ENCODE data around the gene NACC1. TPM values are rescaled to one million over a fixed set of nuclear protein-coding genes. Genes with fewer than 3 reads are reported as not detected.
A peak's percentile ranks its signal among the peaks of the same experiment; 100 is the strongest.

Gene NACC1
- polyA plus RNA-seq (2011; rRNA removed) (26.1 and 30.0 TPM in 2 replicates), polyA plus RNA-seq (2017; fragmentation: RNase III; extraction: RNeasy Plus Mini Kit Qiagen cat#74134 plus additional on column Dnase treatment) (32.4 to 39.8 TPM (median 37.9 TPM) in 3 replicates), polyA minus RNA-seq (2011; rRNA and poly(A)+ RNA removed) (20.0 and 30.9 TPM in 2 replicates)
- polyA plus RNA-seq (2012; cell fraction: cytosol; rRNA removed) = 117 and 155 TPM in 2 replicates
- polyA plus RNA-seq (2012; cell fraction: nucleus; rRNA removed) = 158 and 206 TPM in 2 replicates

GRCh38 chr19:13117772-13118423, at the start of gene NACC1:
Gene NACC1, plus strand, starts transcription at chr19:13118264. Its CDS starts 16,944 bp downstream, at chr19:13135208.
- WGBS (ENCODE audit: missing lambda C conversion rate) = under 1% methylated on average over 19 of the region's 65 CpGs
- ChIA-PET POLR2A (interaction anchor here (1.0 to 1.3 kb wide), 2 partner anchors 35 to 52 kb away, joined by 4 to 12 read pairs; no protein-coding TSS in a partner anchor), CTCF (interaction anchor here (1.2 to 2.2 kb wide), 4 partner anchors 13 to 140 kb away, joined by 4 read pairs; no protein-coding TSS in a partner anchor)
- peak in 1 of 2 experiments; percentile 52; a peak in 3 of 5 replicates for TF ChIP-seq JUN (IDR thresholded peaks at IDR 0.05)
- TF ChIP-seq TP53 (CRISPR knock-in tag; IDR thresholded peaks at IDR 0.05) = no peak
- no peak for TF ChIP-seq USF2 (IDR thresholded peaks at IDR 0.05)
- peak; percentile 44; the same call in 1 of the 2 replicates for TF ChIP-seq CHD4 (IDR thresholded peaks at IDR 0.05; ENCODE audit: borderline replicate concordance)
- TF ChIP-seq BCL3 (IDR thresholded peaks at IDR 0.05) = no peak
- TF ChIP-seq SREBF2 (IDR thresholded peaks at IDR 0.05) = no peak
- TF ChIP-seq CEBPB (IDR thresholded peaks at IDR 0.05) = no peak
- no peak for TF ChIP-seq MAFK (IDR thresholded peaks at IDR 0.05; ENCODE audit: partially characterized antibody)
- no peak for TF ChIP-seq HES2 (IDR thresholded peaks at IDR 0.05)
- TF ChIP-seq CBX2 (IDR thresholded peaks at IDR 0.05; ENCODE audit: borderline replicate concordance, low read depth) = no peak
- TF ChIP-seq JUNB (IDR thresholded peaks at IDR 0.05) = no peak
- TF ChIP-seq MYC (IDR thresholded peaks at IDR 0.05; ENCODE audit: borderline replicate concordance, low read length) = no peak
- TF ChIP-seq POLR2A (IDR thresholded peaks at IDR 0.05; ENCODE audit: low read length) = no peak; the same call in 1 of the 2 replicates
- TF ChIP-seq CTCF (IDR thresholded peaks at IDR 0.05) = no peak
- no peak for TF ChIP-seq HOXB13 (CRISPR knock-in tag; IDR thresholded peaks at IDR 0.05; ENCODE audit: low read depth)
- no peak for TF ChIP-seq HOXB5 (CRISPR knock-in tag; IDR thresholded peaks at IDR 0.05)
- TF ChIP-seq REST (IDR thresholded peaks at IDR 0.05) = no peak
- TF ChIP-seq MAX (IDR thresholded peaks at IDR 0.05) = peak; percentile 38
- no peak for TF ChIP-seq SMC3 (IDR thresholded peaks at IDR 0.05)
- Histone ChIP-seq H3K4me2 (peak within 1 kb of the TSS; percentile 96), H3K27ac (peak within 1 kb of the TSS; percentile 98 to 99), H3K9me3 (no peaks in the 10 kb centered on the region), H3K4me3 (peak within 1 kb of the TSS; percentile 100), H3K4me1 (peaks cover 25% of the 10 kb centered on the region)
- DNase-seq (ENCODE audit: low read depth in 1 of 2, low spot score in 1 of 2) = peak; percentile 86 to 87
- no peak for FAIRE-seq
- ATAC-seq = peak; percentile 88 to 90
